Inflammatory macrophage (primary cell): ENCODE data around the gene LIPA.
A peak's percentile ranks its signal among the peaks of the same experiment; 100 is the strongest.
"Not testable (repeated sequence)": the region's sequence is repeated elsewhere in the genome, so short reads cannot be mapped to it uniquely, and the experiment has no call there.

Experiments used
- DNase-seq, 2 donors: peaks; one replicate each; pipeline ENCODE4 v3.0.0-alpha.2; 2020 to 2022

The LIPA gene

DNA sequence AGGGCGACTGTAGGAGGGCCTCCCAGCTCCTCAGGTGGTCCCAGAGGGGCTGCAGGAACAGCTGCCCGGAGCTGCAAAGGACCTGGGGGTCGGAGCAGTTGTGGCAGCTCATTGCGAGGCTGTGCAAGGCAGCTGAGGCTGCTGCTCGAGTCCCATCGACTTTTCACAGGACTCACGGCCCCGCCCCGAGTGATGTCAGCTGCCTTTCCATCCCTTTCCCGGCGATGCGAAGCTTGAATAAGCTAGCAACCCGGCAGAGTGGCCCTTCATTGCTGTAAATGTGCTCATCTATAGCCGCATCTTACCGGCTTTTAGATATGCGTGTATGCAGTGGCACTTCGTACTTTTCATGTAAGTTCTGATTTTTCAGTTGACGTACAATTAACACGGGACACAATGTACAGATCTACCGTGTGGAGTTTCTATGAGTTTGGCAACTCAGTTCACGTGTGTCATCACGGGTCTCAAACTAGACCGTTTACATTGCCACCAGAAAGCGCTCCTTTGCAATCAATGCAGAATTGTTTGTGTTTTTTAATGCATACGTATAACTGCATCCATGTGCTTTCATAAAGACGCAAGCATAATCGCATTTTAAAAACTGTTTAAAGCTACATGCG lies 44.3 kb downstream of the LIPA start, which contains the start of gene CH25H:
Gene CH25H (minus strand): TSS at position 137 of the 620 bp plus-strand sequence. CDS start 25 bp downstream, at position 112.
- DNase-seq = peak; percentile 68 to 70

DNA sequence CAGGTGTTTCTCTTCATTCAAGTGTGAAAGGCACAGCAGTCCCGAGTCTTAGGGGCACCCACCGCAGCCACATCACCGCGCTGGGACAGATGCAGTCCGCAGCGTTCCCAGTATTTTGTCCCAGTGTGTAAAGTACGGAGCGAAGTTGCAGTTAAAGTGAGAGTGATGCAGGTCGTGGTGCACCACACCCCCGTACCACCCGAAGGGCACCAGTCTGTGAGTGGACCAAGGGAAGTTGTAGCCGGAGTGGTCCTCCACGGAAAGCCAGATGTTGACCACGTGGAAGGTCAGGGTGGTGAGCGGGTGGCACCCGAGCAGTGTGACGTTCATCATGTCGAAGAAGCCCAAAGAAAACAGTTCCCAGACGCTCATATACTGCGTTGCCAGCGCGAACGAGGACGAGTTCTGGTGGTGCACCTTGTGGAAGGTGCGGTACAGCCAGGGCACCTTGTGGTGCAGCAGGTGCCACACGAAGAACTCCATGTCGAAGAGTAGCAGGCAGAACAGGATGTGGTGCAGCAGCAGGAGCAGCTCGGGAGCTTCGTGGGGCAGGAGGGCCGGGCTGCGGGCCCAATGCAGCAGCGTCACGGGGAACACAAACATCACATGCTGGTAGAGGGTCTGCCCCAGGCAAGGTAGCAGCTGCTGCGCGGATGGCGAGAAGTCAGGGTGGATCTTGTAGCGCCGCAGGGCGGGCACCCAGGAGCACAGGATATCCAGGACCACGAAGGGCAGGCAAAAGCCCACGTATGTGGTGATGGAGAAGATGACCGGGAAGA lies 45.0 kb downstream of the LIPA start:
- no peak for DNase-seq

DNA sequence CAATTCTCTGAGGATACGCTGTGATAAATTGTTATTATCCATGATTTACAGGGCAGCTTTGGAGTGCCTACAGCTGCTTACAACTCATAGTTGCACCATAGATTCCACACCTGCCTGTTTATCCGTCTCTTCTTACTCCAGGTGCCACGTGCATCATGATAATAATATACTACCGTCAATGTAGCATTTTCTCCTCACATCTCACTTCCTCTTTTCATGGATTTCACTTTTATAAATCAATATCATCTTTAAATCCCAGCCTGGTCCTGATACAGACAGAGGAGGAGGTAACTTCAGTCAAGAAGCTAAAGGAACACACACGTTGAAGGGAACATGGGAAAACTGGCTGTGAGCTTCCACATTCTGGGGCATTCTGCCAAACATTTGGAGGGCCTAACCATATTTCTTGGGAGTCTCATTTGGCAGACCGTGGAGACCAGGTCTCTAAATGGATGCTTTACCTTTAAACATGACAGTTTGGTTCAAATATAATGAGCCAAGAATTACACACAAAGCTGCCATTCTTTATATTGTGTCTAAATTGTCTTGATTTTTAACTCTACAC lies 46.9 kb downstream of the LIPA start:
- DNase-seq = no peak

DNA sequence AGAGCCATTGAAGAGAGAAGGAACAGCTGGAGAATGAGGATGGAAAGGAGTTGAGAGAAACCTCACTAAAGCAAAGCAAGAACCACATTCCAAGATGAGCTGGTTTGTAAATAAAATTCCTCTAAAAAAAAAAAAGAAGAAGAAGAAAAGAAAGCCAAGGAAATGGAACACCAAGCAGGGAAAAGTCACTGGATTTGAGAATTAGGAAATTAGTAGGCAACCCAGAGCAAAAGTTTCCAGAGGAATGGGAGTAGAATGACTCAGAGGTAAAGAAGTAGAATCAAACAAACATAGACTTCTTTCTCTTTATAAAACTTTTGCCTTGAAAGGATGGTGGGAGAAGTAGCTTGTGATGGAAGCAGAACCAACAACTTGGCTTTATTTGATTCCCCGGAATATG lies 48.3 kb downstream of the LIPA start:
- no peak for DNase-seq

DNA sequence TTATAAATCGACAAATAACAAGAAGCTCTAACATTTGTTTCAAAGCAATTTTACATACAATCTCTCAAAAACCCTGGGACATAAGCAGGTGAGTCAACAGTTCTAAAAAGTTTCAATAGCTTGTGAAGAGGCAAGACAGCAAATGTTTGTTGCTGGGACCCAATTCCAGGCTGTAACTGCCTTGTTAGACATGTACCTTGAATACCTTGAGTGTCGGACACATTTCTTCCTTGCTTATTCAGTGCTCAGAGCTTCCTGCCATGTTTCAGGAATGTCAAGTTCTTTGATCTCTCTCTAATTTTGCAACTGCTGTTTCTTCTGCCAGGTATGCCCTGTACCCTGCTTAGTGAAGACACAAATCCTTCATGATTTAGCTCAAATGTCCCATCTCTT lies 49.5 kb downstream of the LIPA start:
- no peak for DNase-seq

DNA sequence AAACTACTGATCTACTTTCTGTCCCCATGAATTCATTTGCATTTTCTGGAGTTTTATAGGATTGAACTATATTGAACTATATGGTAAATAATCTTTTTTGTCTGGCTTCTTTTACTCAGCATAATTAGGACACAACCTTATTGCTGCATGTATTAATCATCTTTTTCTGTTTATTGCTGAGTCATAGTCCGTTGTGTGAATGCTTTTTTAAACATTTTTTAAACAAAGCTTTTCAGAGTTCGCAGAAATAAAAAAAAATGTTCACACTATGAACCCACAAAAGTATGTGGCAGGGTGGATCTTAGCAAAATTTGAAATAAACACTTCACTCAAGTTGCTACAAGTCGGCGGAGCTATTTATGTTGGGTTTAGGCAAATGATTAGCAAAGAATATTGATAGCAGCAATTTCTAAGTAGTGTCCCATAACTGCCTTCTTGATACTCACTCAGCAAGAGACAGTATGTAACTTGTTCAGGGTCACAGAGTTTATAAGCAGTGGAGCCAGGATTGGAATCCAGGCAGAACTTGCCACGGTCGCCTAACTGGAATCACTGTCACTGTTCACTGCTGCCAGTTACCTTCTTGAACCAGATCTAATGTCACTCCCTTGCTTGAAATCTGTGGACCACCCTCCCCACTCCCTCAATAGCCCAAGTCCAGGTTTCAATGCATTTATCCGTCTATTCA lies 50.1 kb downstream of the LIPA start:
- no peak for DNase-seq

DNA sequence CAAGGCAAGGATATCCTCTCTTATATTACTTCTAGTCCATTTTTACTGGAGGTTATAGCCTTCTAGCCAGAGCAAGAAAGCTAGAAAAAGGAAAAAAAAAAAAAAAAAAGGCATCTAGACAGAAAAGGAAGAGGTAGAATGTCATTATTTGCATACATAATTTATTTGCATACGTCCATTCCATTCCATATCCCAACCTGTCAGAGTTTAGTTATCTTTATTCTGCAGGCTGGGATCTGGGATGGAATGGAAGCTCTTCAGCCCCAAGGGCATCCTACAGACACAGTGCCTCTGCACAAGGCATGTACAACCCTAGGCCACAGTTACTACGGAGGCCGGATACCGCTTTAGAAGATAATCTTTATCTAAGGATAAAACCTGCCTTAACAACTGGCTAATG lies 54.1 kb downstream of the LIPA start:
- no peak for DNase-seq

DNA sequence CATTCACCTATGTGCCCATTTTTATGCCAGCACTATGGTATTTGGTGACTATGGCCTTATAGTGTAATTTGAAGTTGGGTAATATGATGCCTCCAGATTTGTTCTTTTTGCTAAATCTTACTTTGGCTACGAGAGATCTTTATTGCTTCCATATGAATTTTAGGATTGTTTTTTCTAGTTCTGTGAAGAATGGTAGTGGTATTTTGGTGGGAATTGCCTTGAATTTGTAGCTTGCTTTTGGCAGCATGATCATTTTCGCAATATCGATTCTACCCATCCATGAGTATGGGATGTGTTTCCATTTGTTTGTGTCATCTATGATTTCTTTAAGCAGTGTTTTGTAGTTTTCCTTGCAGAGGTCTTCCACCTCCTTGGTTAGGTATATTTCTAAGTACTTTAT lies 60.3 kb downstream of the LIPA start:
- DNase-seq = not testable (repeated sequence)

DNA sequence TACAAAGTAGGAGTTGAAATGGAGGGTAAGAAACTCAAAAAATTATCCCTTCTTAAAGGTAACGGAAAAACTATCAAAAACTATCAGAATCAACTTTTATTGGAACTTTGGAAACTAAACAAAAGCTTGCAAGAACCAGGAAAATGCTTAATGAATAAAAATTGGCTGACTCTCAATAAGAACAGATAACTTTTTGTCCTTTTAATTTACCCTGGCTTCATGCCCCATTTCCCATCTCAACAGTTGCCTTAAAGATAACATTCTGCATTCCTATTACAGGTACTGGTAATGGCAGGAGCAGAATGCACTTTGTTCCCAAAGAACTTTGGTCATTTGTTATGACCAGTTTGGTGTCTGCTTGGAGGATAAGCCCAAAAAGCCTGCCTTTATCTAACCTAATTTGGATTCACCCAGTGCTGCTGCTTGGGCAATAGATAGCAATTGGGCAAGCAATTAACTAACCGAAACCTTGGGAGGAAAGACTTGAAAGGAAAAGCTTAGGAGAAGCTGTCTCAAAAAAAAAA lies 62.3 kb downstream of the LIPA start:
- no peak for DNase-seq

DNA sequence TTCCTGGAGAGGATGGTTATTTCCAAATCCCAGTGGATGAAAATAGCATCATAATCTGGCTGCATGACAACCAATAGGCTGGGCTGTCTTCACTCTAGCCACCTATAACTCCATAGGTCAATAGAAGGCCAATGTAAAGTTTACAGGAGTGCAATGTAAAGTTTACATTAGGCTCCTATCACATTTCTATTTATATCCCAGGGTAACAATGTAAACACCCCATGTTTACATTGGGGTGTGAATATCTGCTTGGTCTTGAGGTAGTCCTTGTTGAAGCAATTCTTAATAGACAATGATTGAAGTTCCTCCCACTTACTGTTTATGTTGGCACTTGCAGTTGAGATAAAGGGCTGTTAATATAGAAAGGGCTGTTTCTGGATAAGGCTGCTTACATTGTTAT lies 65.9 kb downstream of the LIPA start:
- no peak for DNase-seq

DNA sequence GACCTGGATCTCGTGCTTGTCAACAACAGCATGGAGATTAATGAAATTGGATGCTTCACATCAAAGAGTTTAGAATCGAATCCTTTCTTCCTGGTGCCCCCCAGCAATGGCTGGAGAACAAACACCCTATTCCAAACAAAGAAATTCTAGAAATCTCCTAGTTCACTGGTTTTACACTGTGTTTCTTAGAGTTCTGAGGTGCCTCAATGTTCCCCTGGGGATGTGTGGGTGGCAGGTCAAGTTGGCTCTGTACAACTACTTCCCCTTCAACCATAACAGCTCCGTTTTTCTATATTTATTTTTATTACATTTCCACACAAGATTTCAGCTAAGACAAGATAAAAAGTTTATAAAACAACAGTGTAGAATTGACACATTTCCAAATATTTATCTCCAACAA lies 66.9 kb downstream of the LIPA start:
- peak in 1 of 2 donors; percentile 28 for DNase-seq

DNA sequence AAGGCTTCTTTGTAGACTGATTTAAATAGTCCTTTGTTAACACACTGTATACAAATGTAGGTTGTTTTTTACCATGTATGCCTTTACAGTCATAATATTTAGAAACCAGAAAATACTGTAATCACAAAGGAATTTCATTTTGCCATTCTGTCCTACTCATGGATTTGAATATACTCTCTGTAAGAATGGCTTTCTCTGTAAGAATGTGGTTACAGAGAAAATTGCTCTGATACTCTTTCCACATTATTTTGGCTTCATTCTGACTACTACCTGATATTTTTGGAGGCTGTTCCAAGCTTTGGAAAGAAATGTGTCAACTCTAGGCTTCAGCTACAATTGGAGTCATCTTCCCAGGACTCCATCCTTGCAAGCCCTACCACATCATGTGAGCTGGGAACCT lies 68.0 kb downstream of the LIPA start:
- no peak for DNase-seq

DNA sequence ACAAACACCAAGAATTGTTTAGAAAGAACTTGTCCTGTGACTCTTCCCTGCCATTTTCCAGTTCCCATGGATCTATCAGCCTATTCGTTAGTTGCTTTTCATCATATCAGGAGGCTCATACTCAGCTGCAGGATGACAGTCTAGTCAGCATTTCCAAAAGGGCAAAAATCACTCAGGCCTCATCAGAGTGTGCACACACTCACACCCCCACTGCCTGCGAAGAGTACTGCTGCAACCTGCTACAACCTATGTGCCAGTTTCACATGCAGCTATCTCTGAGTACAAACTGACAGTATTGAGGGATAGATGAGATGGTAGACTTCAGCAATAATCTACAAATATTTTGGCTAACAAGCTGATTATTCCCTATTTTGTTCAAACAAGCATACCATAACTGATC lies 68.7 kb downstream of the LIPA start:
- no peak for DNase-seq

DNA sequence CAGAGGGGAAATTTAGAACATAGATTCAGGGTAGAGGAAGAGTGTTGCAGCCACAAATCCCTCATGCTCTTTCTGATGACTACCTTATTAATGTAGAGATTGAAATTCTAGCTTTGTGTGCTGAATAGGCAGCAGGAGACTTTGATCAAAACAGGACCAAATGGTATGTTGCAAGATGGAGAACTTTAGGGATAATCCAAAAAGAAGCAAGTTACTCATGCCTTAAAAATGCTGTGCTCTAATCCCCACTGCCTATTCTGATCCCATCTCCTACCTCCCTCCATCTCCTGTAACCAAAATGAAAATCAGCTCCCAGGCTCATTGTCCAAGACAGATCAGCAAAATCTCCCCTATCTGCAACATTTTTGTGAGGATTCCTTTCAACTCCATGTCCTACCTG lies 75.8 kb downstream of the LIPA start:
- DNase-seq = no peak

DNA sequence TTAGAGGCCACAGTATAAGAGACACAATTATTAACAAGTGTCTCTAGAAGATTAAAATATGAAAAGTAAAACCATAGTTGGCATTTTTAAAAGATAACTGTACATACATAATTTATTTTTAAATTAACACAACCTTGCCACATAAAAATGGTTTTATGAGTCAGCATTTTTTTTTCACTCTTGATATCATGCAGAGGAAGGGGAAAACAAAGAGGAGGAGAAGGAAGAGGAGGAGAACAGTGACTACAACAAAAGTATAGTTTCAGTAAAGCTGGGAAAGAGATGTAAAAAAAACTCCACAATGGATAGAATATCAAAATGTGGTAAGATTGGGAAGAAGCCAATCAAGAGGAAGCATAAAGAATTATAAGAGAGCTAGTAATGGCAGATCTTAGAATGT lies 78.5 kb downstream of the LIPA start:
- no peak for DNase-seq

DNA sequence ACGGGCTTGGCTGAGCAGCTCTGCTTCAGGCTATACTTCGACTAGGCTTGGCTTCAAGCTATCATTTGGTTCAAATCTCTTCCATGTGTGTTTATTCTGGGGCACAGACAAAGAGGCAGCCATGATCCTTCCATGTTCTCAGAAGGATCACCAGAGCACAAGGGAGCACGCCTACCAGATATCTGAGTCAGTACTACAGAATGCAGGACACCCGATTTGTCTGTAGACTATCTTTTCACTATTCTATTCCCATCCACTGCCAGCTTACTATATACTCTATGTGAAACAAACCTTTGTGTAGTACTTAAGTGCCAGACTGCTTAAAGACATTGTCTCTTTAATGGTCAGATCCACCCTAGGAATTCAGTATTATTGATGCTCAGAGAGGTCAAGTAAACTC lies 79.6 kb downstream of the LIPA start:
- DNase-seq = no peak

DNA sequence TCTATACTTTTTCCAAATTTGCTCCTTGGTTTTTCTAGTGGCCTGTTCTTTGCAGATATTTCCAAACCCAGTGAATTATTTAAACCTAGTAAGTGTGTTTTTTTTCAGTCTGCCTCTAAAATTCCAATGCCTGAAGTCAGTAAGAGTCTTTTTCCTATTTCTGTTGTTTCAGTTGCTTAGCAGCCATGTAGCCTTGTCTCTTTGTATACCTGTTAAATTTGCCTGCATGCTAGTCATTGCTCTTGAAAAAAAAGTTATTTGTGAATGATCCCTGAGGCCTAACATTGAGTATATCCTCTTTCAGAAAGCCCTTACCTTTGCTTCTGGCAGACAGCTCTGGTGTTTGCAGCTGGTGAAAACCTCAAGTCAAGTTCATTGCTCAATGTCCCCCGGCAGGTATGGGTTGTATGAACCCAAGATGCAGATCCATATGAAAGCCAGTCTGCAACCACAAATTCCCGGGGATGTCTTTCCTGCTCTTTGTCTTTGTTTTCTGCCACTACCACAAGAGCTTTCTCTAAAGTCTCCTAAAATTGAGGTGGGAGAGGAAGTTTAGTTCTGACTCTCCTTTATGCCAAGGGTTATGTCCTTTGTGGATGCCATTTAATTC lies 80.2 kb downstream of the LIPA start:
- DNase-seq = no peak

DNA sequence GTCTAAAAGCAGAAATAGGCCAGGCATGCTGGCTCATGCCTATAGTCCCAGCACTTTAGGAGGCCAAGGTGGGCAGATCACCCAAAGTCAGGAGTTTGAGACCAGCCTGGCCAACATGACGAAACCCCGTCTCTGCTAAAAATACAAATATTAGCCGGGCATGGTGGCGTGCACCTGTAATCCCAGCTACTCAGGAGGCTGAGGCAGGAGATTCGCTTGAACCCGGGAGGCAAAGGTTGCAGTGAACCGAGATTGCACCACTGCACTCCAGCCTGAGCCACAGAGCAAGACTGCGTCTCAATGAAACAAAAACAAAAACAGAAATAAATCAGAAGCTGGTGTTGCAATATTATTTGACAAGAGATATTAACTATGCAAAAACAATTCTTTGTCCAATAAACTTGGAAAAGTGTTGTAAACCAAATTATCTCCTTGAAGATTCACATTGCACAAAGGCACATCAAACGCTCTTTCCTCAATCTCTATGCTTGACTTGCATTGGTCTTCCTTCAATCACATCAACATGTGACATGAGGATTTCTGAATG lies 83.1 kb downstream of the LIPA start:
- DNase-seq = peak in 1 of 2 donors; percentile 45

DNA sequence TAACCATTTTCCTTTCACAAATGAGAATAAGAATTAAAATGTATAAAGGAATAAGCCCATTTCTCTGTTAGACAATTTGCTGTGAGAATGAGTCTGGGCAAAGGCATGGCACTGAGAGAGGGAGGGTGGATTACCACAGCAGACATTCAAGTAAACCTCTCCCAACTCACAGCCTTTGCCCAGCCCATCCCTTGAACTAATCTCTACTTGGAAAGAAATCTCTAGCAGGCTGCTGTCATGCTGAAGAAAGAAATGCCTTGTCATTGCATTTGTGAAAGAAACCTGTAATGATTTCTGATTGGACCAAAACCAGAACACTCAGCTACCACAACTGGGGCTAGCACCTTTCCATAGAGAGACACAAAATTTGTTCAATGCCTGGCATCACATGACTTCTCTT lies 83.7 kb downstream of the LIPA start:
- DNase-seq = no peak

DNA sequence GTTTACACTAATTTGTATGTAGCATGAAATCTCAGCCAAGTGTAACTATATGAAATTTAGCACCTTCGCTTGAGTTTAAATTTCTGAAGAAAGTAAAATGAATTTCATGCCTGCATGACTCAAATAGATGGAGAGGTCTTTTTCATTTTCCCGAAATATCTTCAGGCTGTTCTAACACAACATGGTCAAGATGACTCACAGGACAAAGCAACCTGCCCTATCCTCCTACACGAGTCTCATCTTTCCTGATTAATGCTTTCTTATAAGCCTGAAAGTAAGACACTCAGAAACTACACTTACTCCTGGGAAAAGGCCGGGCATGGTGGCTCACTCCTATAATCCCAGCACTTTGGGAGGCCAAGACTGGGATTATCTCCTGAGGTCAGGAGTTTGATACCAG lies 85.7 kb downstream of the LIPA start:
- DNase-seq = no peak

DNA sequence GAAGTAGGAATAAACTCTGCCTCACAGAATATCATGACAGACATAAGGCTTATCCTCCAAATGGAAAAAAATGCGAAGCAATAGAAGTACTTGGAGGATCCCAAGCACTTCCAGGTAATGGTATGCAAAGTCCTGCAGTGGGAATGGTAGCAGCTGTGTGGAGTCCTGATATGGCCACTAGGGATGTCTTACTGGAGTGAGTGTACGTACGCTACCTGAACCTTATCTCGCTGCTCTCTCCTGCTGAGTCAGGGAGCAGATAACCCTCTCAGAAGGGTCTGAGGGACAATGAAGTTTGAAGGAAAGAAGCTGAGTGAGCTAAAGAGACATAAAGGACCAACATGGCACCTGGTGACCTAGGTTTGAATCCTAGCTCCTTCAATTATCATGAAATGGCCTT lies 86.7 kb downstream of the LIPA start:
- no peak for DNase-seq

DNA sequence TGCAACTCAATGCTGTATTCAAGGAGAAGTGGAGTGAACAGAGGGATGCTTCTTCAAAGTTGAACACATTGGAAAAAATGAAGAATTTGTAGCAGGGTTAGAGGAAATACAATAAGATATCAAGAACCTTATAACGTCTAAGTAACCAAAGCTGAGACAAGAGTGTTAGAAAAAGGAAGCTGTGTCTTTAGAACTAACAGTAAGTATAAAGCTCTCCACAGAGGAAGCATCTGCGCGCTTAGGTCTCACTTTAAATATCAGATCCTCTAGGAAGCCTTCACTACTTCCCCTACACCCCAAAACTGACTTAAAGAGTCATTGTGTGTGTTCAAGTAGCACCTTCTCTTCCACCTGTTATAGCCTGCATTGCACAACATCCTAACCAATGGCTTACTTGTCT lies 87.5 kb downstream of the LIPA start:
- peak; percentile 34 to 62 for DNase-seq
